Superior temporal gyrus (tissue), 1 donor: ENCODE measurements around the gene URB2.
"Not testable (repeated sequence)": the region's sequence is repeated elsewhere in the genome, so short reads cannot be mapped to it uniquely, and the experiment has no call there.

Source experiments
- DNase-seq: peaks from one replicate; pipeline ENCODE4 v3.0.0-alpha.2; 2016; ENCODE audit errors: extremely low spot score

URB2 gene

DNA sequence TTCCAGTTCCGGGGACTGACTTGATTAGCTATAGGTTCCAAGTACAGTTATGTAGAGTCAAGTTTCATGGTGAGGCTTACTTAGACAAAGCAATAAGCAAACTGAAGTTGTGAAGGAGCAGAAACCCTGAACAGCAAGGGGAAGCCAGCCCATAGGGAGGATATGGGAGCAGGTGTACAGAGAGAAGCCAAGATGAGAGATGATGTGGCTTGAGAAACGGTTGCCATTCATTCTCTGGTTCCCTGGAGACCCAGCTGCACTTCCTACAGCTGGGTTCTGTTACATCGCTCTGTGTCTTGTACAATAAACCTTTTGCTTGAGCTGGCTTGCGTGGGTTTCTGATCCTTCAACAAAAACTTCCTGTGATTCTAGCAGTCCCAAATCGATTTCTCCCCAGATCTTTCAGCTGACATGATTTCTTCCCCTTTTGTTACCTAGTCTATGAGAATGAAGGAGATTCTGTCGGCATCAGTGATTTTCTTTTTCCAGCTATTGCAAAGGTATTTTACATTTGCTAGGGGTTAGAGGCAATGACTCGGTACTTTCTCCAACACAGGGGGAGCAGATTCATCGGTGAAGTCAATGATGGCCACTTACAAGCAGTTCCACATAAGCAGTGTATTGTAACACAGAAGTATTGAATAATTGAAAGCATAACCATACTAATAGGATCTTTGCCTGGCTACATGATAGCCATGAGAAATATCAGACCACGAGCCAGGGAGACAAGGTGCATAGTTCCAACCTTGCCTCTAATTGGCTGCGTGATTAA lies 67.3 kb downstream of the URB2 start:
- no peak for DNase-seq

- peak; percentile 50 for DNase-seq
Observed at GRCh38 chr1:229694053-229694693, 68.1 kb downstream of the URB2 start.

DNA sequence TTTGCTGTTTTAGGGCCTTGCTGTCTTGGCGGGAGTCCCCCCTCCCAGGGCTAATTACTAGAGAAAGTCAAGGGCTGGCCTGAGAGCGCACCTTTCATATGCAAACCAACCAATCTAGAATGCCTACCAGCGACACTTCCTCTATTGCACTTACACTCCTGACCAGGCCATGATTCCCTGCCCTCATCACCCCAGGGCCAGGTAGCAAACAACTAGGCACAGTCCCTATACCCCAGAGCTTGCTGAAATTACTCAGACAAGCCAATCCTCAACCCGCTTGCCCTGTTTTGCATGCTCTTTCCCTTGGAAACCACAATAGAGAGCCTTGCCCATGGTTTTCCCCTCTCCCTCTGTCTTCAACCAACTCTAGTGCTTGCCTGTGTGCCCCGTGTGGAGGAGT lies 70.3 kb downstream of the URB2 start:
- no peak for DNase-seq

GRCh38 chr1:229699613-229700267 lies 73.7 kb downstream of the URB2 start:
- DNase-seq, result no peak

DNA sequence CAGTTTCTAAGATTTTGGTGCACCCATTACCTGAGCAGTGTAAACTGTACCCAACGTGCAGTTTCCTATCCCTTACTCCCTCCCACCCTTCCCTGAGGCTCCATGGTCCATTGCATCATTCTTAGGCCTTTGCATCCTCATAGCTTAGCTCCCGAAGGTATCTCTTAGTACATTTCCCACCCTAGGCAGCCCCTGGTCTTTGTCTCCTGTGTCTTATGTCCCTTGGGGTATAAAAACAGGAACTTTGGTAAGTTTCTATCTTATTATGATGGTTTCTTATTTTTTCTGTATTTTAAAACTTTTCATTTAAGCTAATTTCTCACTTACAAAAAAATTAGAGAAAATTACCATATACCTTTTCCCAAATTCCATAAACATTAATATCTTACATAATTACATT lies 78.1 kb downstream of the URB2 start:
- no peak for DNase-seq

DNA sequence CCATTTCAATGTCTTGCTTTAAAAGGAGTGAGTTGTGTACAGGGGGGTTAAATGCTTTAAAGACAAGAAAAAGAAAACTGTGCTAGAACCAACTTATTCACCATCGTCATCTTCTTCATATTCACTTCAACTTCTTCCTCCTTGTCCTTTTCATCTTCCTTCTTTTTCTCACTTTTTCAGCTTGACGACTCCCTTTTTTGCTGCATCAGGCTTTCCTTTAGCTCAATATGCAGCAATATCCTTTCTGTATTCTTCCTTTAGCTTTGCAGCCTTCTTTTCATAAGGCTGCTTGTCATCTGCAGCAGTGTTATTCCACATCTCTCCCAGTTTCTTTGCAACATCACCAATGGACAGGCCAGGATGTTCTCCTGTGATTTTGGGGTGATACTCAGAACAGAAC lies 79.1 kb downstream of the URB2 start:
- DNase-seq, result not testable (repeated sequence)

- DNase-seq, result not testable (repeated sequence)
Observed at GRCh38 chr1:229707127-229707526, 81.1 kb downstream of the URB2 start.

DNA sequence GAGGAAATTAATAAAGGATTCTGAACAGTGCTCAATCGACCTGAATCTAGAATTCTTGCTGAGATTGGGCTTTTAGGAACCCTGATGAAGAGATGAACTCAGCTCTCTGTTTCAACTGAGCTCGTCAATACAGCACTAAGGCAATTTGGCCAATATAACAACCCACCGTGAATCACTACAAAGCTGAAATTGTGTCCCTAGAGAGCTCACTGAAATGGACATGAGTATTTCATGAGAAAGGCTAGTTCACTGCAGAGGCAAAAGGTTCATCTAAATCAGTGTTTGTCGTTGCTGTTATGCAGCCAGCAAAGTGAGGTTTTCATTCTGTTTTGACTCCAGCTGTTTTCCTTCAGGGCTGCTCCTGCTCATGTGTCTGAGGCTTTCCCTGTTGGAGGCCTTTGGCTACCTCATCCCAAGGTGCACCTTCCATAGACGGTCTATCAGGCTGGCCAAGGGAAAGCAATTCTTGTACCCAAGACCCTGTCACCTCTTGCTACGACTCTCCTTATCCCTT lies 83.5 kb downstream of the URB2 start:
- DNase-seq, result no peak
